GM18858 (cell line): ENCODE results near the gene TLX2.
"Not testable (repeated sequence)": the region's sequence is repeated elsewhere in the genome, so short reads cannot be mapped to it uniquely, and the experiment has no call there.

Experiments used
- ATAC-seq: cut with Tn5 transposase; IDR thresholded peaks from one replicate; pipeline ENCODE4 v1.9.1; 2021; ENCODE audit not compliant: unreplicated experiment

The TLX2 gene

GRCh38 chr2:74553892-74554819, 39.9 kb downstream of the TLX2 start, which contains the start of the genes DOK1 and LOXL3:
Gene DOK1, plus strand, starts transcription at chr2:74554720. Its CDS starts 35 bp downstream, at chr2:74554755.
Gene LOXL3, minus strand, starts transcription at chr2:74553942. Its CDS starts 1,308 bp downstream, at chr2:74552634.
- ATAC-seq = peak; percentile 36

- ATAC-seq = no peak
Measured at GRCh38 chr2:74554820-74555531, 40.7 kb downstream of the TLX2 start.

- no peak for ATAC-seq
Measured at GRCh38 chr2:74555610-74556103, 41.4 kb downstream of the TLX2 start.

GRCh38 chr2:74556159-74556558, 41.9 kb downstream of the TLX2 start:
- ATAC-seq = no peak

- ATAC-seq = no peak
Measured at GRCh38 chr2:74556831-74557370, 42.7 kb downstream of the TLX2 start.

DNA sequence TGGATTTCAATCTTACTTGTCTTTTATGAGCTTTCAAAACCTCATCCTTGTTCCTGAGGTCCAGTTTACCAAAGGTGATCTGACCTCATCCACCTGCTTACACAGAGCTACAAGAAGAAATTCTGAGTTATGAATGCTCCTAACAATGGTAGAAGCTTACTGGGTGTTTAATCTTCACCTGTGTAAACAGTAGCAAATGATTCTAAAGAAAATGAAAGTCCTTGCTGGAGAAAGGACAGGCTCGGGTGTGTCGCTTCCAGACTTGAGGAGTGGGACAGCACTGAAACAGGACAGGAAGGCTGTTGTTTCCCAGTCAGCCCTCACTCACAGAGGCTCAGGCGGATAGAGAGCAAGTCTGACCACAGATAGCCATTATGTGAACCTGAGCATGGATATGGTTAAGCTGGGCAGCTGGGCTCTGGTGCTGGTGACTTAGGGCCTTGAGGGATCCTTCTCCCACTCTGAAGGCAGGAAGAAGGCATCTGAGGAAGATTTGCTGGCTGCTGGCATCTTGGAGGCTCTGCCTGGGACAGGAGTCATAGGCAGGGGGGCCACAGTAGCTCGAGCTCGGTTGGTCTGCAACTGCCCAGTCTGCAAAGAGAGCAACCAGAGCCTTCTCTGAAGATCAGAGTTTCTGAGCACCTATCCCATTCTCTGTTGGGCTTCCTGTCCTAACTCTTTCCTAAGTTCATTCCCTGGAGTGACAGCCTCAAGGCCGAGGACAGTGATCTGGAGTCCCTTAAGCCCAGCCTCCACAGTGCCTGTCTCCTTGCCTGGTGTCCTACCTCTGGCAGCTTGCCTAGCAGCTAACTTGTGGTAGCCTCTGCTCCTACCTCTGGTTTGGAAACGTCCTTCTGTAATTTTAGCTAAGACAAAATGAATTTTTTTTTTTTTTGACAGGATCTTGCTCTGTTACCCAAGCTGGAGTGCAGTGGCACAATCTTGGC, 44.3 kb downstream of the TLX2 start:
- no peak for ATAC-seq

DNA sequence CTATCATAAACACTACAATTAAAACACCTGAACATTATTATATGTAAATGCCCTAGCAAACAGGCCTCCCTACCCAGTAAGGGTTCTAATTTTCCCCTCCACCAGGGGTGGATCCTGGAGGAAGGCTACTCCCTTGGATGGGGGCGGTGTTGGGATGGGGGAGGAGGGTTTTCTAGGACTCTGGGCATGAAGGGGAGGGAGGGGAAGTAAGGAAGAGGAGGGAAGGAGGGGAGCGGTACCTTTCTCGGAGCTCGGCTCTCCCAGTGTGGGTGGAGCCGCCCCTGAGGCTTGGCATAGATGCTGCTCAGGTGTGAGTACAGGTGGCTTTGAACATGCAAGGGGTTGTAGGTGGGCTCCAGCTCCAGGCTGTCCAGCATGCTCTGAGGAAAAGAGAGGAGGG, 45.7 kb downstream of the TLX2 start:
- no peak for ATAC-seq

GRCh38 chr2:74560591-74560990, 46.3 kb downstream of the TLX2 start:
- no peak for ATAC-seq

GRCh38 chr2:74561022-74561421, 46.8 kb downstream of the TLX2 start:
- ATAC-seq = not testable (repeated sequence)

DNA sequence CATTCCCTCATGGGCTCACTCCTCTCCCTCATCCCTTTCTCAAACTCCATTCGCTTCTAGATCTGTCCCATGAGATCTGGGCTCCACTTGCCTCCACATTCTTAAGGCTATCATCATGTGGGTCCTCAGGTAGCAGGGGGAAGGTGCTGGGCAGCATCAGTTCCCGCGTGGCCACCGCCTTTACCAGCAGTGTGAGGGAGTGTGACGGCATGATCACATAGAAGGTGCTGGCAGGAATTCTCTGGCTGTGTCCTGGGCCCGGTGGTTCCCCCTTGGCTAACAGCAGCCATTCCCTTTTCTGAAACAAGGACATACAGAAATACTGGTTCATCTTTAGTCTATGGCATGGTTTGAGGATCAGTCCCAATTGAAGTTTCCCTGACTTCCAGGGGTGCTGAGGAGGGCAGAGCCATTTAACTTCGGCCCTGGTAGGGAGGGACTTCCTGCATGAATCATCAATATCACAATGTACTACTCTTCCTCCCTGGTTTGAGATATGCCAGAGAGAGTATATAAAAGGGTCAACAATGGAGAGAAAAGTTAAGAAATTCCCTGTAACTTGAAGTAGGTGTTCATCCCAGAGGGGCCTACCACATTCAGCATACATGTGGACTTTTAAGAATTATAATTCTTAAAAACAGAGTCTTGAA, 48.0 kb downstream of the TLX2 start:
- ATAC-seq = no peak

GRCh38 chr2:74564222-74564621, 50.0 kb downstream of the TLX2 start:
- no peak for ATAC-seq

DNA sequence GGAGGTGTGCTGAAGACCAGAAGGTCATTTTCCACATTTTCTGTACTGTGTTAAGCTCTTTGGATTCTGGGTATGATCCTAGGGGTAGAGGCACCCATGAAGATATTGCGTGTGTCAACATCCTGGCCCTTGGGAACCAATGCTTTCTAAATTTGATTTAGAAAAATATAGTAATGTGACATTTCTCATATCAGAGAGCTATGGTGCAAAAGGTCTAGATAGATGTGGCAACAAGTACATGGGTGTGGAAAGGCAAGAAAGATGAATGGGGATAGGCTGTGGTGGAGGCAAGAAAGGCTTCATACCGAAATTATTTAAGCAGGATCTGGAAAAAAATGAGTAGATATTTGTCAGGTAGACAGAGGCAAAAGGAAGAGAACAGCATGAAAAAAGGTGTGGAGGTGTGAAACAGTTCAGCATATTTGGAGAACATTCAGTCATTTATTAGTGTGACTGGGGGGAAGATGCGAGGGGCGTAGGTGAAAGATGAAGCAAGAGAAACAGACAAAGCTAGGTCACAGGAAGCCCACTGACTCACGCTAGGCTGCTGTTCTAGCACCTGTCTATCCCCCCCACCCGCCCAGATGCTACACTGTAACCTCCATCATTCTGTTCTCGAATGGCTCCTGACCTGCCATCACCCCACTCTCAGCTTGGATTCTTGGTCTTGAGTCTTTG, 52.0 kb downstream of the TLX2 start:
- ATAC-seq = no peak

DNA sequence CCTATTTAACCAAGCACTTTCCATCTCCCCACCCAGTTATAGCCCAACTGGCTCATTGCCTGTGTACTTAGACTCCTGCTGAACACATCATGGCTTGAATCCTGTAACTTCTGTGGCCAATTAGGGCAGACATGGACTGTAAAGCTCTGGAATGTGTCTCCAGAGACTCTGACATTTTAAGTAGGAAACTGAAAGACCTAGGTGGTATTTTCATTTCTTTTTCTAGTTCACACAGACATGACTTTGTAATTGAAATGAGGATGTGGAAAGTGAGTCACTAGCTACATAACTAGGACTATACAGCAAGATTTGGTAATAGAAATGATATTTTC, 52.5 kb downstream of the TLX2 start:
- no peak for ATAC-seq
